ENCODE data around the gene ODAD2. TPM values are rescaled to one million over a fixed set of nuclear protein-coding genes. Genes with fewer than 3 reads are reported as not detected.
A peak's percentile ranks its signal among the peaks of the same experiment; 100 is the strongest.

The ODAD2 gene, protein sequence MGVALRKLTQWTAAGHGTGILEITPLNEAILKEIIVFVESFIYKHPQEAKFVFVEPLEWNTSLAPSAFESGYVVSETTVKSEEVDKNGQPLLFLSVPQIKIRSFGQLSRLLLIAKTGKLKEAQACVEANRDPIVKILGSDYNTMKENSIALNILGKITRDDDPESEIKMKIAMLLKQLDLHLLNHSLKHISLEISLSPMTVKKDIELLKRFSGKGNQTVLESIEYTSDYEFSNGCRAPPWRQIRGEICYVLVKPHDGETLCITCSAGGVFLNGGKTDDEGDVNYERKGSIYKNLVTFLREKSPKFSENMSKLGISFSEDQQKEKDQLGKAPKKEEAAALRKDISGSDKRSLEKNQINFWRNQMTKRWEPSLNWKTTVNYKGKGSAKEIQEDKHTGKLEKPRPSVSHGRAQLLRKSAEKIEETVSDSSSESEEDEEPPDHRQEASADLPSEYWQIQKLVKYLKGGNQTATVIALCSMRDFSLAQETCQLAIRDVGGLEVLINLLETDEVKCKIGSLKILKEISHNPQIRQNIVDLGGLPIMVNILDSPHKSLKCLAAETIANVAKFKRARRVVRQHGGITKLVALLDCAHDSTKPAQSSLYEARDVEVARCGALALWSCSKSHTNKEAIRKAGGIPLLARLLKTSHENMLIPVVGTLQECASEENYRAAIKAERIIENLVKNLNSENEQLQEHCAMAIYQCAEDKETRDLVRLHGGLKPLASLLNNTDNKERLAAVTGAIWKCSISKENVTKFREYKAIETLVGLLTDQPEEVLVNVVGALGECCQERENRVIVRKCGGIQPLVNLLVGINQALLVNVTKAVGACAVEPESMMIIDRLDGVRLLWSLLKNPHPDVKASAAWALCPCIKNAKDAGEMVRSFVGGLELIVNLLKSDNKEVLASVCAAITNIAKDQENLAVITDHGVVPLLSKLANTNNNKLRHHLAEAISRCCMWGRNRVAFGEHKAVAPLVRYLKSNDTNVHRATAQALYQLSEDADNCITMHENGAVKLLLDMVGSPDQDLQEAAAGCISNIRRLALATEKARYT
- total RNA-seq (2014; rRNA removed; shearing (Covaris generic)): 0.54 and 3.7 TPM in 2 replicates

DNA sequence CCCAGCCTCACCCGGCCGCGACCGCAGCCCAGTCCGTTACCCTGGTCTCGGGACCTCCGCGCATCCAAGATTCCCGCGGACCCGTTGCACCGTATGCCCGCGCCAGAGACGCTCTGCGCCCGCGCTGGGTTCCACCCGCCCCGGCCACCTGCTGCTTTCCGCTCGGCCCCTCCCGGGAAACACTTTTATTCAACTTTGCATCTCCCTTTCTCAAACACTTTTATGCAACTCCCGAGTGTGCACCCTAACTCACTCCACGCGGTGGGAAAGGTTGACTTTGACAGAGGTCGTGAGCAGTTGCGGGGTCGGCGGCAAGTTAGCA, at the start of gene ODAD2:
TSS of gene ODAD2 (minus strand) at position 126 of the 322 bp plus-strand sequence. CDS start 3,937 bp downstream, outside the sequence.
- no peak for DNase-seq (ENCODE audit: low read depth)

DNA sequence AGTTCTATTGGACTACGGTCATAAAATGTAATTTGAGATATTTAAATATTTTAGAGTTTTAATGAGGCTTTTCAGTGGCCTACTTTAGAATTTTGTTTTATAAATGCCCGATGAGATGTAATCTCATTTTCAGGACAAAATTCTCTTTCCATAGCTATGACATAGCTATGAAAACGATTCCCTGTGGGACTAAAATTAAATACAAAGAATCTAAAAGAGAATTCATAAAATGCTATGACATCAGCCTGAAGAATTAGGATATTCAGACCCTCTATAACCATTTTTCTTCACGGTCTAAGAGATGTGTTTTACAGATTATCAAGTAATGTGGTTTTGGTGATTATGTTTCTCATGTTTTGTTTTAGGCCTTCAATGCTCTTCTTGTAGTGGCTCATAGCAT, 48.2 kb upstream of the ODAD2 start:
- DNase-seq (ENCODE audit: low read depth): peak; percentile 19

DNA sequence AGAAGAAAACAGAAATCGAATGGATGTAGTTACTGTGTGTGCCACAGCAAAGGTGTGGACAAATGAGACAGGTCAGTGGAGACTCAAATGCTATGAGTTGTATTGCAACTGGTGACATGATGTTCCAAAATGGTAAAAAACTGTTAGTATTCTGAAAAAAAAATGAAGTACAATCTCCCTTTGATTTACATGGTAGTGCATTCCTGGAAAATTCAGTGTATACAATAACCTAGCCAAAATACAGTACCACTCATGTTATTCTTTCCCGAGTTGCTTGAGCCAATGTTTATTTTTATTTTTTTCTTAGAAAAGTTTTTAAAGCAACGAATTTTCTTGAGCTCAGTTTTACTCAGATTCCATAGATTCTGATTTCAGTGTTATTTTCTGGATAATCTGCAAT, 47.7 kb upstream of the ODAD2 start:
- DNase-seq (ENCODE audit: low read depth): no peak

- no peak for DNase-seq (ENCODE audit: low read depth)
These were observed 45.1 kb upstream of the ODAD2 start for GRCh38 chr10:28043941-28044340.

DNA sequence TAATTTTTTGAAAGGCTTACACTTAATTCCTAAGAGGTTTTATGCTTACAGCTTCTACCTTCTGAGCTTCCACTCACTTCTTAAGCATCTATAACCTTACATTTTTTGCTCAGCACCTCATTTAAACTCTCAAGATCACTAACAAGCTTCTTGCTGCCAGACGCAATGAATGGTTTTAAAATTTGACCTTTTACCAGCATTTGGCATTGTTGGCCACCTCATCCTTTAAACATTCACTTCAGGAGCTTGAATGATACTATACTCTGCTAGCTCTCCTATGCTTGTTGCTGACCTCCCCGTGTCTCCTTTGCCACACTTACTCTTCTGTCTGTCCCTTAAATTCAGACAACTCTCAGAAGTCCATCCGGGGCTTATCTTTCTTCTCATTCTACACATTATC, 37.7 kb upstream of the ODAD2 start:
- DNase-seq (ENCODE audit: low read depth): peak; percentile 82

GRCh38 chr10:28020993-28021982, 22.4 kb upstream of the ODAD2 start:
- DNase-seq (ENCODE audit: low read depth): no peak

DNA sequence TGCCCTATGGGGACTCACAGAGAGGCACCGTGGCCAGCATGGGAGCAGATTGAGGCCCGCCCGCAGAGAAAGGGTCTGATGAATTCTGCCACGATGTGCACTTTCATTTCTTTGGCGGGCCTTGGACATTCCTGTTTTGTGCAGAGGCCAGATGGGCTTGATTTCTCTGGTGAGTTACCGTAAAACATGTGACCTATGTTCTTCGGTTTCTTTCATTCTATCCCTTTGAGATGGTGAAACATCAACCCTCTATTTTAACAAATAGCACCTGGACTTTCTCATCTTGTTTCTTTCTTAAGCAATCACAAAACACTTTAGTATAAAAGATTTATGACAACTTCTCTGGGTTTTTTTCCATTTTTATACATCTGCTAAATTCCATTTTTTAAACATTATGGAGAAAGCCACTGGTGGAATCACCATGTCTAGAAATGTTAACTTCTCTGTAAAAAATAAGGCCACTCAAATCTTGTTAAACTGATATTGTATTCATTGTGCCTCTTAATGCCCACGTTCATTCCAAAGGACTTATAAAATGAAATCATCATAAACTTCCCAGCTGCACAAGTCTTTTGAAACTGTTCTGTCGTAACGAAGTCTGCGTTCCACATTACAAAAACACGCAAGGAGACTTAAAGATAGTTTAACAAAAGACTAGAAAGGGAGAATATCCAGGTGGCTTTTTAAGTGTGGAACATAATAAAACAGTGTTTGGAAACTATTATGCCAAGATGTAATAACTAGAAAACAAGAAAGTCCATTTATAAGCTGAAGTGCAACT, 21.4 kb upstream of the ODAD2 start:
- no peak for DNase-seq (ENCODE audit: low read depth)

- no peak for DNase-seq (ENCODE audit: low read depth)
These were observed 15.8 kb upstream of the ODAD2 start for GRCh38 chr10:28014651-28015050.

GRCh38 chr10:28012990-28013515, 14.2 kb upstream of the ODAD2 start:
- DNase-seq (ENCODE audit: low read depth): no peak

DNA sequence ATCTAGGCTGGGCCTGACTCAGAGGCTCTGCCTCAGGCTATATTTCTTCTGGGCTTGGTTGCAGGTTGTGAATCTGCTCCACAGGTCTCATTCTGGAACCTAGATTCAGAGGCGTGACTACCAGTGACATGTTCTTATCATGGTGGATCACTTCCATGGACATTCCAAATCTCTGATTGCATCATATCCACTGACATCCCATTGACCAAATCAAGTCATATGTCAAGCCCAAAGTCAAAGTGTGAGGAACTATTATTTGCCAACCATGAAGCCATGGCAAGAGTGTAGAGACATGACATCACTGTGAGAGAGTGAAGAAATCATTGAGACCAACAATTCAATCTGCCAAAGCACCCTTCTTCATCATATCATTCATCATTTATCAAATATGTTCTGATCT, 11.9 kb upstream of the ODAD2 start:
- DNase-seq (ENCODE audit: low read depth): peak; percentile 3

DNA sequence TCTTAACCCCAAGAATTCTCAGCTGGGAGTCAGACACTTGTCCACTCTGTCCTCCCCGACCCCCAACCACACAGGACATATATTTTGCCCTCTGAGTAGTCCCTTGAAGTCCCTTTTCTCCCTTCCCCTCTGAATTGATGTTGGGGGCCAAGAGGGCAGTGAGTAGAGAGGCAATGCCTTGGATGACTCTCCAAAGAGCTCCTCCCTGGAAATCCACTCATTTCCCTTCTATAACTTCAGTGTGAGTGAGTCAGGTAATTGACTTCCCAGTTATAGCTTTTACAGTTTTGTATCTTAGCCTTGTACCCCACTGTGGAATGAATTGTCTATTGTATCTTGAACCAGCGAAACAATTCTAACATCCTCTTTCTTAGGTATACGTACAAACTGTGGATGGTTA, 9.2 kb upstream of the ODAD2 start:
- peak; percentile 48 for DNase-seq (ENCODE audit: low read depth)

DNA sequence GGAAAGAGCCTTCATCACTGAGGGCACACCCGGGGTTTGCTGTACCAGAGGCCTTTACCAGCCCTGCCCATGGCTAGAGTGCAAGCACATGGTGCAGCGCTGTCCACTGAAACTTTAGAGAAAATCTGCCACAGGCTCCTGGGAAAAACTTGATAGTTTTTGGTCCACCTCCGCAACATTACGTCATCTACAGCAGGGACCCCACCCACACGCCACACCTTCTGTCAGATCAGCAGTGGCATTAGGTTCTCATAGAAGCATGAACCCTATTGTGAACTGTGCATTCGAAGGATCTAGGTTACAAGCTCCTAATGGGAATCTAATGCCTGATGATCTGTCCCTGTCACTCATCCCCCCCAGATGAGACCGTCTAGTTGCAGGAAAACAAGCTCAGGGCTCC, 2.5 kb upstream of the ODAD2 start:
- no peak for DNase-seq (ENCODE audit: low read depth)

GRCh38 chr10:27998178-27998953, 513 bp downstream of the ODAD2 start:
- DNase-seq (ENCODE audit: low read depth): peak; percentile 46

DNA sequence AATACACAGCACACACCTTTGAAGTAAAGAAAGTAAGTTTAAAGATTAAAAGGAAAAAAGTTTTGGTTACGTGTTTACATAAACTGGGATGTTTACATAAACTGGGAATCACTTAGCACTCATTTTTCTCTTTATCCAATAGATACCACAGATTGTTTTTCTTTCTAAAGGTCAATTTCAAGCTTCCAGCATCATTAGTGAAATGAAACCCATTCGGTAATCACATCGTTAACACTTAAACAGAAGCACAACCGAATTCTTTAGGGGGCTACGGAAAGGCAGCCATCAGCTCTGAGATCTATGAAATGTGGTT, 1.1 kb downstream of the ODAD2 start:
- DNase-seq (ENCODE audit: low read depth): no peak

DNA sequence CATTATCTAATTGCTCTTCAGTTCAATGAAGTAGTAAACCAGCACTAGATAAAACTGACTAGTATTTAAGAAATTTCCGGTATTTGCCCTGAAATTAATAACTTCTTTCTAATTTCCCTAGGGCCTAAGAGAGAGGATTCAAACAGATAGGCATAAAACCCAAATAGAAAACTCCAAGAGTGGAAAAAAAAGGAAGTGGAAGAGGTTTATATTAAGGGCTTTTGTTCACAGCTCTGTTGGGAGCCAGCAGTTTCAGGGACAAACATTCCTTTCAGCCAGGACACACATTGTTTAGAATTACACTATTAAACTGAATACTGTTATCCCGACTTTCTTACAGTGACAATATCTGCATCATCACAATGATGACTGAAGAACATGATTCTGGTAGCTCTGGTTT, 3.6 kb downstream of the ODAD2 start:
- peak; percentile 10 for DNase-seq (ENCODE audit: low read depth)

GRCh38 chr10:27989357-27989756, 9.5 kb downstream of the ODAD2 start:
- DNase-seq (ENCODE audit: low read depth): peak; percentile 46

GRCh38 chr10:27986821-27987220, 12.1 kb downstream of the ODAD2 start:
- no peak for DNase-seq (ENCODE audit: low read depth)

- peak; percentile 44 for DNase-seq (ENCODE audit: low read depth)
These were observed 15.9 kb downstream of the ODAD2 start for GRCh38 chr10:27982875-27983543.

GRCh38 chr10:27981744-27982143, 17.1 kb downstream of the ODAD2 start:
- DNase-seq (ENCODE audit: low read depth): no peak

All from M059J (cell line).